Ammon's horn (tissue), 1 donor: ENCODE measurements around the gene FAM216A.
"Not testable (repeated sequence)": the region's sequence is repeated elsewhere in the genome, so short reads cannot be mapped to it uniquely, and the experiment has no call there.

Experiments
- DNase-seq: peaks from one replicate; pipeline ENCODE4 v3.0.0-alpha.2; 2016; ENCODE audit warnings: low spot score

FAM216A gene, protein sequence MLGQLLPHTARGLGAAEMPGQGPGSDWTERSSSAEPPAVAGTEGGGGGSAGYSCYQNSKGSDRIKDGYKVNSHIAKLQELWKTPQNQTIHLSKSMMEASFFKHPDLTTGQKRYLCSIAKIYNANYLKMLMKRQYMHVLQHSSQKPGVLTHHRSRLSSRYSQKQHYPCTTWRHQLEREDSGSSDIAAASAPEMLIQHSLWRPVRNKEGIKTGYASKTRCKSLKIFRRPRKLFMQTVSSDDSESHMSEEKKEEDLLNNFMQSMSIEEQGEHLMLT

DNA sequence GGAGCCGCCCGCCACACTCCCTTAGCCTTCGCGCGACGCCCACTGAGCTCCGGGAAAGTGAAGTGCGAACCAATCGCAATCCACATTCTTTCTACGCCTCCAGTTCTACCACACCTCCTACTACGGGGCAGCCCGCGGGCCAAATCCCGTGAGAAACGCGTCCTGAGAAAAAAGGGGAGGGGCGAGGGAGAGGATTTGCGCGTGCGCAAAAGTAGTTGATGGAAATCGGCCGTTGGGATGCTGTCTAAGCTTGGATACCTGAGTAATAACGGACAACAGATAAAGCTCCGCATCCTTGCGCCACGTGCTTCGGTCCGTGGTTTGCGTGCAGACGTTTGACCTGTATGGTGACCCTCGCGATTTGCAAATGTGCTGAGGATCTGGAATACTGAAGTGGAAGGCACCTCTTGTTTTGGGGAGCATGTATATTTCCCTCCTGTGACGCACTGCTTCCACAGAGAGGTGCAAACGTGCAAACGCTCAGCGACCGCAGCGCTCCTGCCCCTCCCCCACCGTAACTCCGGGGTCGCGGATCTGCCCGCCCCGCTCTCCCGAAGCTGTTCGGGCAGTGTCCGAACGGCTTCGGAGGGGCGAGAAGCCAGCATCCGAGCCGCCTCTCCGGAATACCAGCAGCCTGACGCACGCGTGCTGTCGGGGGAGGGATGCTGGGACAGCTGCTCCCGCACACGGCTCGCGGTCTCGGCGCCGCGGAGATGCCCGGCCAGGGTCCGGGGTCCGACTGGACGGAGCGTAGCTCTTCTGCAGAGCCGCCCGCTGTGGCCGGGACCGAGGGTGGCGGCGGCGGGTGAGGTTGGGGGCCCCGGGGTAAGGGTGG, at the start of gene FAM216A, which contains the start of gene GPN3:
Gene FAM216A, plus strand, starts transcription at position 632 of the 835 bp plus-strand sequence. Its CDS starts 31 bp downstream, at position 663.
Gene GPN3, minus strand, starts transcription at position 44 of the 835 bp plus-strand sequence. CDS start 54 bp downstream, outside the sequence.
- DNase-seq: peak; percentile 98

- not testable (repeated sequence) for DNase-seq
Observed at GRCh38 chr12:110420644-110421043, 48.0 kb upstream of the FAM216A start.

DNA sequence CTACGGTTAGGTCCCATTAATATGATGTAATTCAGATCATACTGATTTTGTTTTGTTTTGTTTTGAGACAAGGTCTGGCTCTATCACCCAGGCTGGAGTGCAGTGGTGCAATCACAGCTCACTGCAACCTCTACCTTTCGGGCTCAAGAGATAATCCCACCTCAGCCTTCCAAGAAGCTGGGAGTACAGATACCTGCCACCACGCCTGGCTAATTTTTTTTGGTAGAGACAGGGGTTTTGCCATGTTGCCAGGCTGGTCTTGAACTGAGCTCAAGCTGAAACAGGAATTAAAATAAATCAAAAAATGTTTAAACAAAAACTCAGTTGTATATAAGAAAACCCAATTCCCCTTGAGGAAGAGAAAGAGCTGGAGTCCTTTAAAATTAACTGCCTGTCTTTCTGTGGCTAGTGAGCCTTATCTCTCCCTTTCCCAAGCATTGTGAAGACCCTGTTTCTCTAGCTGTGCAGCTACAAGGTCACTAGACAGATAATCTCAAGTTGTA, 47.4 kb upstream of the FAM216A start:
- DNase-seq: no peak

DNA sequence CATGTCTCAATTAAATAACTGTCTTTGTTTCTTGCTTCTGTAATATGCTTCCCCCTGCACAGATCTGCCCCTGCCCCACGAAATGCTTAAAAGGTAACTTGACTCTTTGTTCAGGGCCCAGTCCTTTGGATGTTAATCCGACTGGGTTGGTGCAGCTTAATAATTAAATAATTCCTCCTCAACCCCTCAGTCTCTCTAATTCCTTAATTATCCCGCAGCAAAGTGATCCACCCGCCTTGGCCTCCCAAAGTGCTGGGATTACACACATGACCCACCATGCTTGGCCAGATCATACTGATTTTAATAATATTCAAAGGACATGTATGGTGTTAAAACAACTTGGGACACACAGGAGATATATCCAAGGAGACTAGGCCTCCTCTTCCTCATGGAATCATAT, 46.9 kb upstream of the FAM216A start:
- no peak for DNase-seq

GRCh38 chr12:110424237-110424636, 44.4 kb upstream of the FAM216A start:
- DNase-seq: no peak

DNA sequence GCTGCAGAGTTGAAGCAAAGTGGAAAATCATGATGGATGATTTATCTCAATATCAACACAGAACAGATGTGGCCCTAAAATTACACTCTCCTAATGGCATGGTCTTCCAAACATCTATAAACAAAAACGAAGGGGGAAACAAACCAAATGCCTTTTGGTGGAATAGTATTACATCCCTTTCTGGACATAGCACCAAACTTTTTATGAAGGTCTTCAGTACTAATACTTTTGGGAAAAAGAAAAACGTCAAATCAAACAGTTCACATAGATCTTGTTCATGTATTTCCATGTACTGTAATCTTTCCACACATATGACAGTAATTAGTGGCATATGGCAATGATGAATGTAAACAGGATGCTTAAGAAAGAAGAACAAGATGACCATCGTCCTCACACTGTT, 42.2 kb upstream of the FAM216A start:
- no peak for DNase-seq

DNA sequence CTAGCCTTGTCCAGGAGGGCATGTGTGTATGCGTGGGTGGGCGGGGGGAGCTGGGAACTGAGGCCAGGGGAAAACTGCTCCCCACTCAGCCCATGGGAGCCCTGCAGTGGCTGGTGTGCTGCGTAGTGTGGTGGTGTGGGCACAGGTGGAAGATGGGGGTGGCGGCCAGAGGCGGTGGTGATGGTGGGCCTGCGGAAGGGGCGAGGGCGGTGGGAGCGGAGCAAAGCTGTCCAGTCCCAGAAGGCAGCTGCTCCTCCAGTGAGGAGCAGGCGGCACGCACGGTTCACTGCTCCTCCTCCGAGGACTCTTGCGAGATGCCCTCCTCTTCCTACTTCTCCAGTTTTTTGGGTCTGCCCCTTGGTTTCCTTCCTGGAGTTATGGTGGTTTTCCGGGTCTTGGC, 39.0 kb upstream of the FAM216A start:
- not testable (repeated sequence) for DNase-seq

GRCh38 chr12:110431957-110432587, 36.6 kb upstream of the FAM216A start:
- no peak for DNase-seq

GRCh38 chr12:110436231-110436630, 32.4 kb upstream of the FAM216A start:
- DNase-seq: no peak

DNA sequence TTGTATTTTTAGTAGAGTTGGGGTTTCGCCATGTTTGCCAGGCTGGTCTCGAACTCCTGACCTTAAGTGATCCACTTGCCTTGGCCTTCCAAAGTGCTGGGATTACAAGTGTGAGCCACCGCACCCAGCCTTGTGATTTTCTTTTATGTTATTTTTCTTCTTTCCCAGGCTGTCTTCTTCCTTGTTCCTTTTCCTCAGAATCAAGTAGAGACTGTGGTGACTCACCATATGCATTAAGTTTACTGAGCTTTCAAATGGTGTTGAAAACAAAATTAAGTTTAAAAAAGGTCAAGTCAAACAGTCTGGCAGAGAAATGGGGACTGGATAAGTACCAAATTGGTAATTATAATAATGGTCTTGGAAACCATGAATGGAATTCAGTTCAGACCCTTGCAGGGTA, 24.2 kb upstream of the FAM216A start:
- no peak for DNase-seq

GRCh38 chr12:110449799-110450497, 18.7 kb upstream of the FAM216A start, which contains the start of gene ARPC3:
TSS of gene ARPC3 (minus strand) at chr12:110450337. CDS start at chr12:110450260, 77 bp downstream.
- DNase-seq: peak; percentile 98

DNA sequence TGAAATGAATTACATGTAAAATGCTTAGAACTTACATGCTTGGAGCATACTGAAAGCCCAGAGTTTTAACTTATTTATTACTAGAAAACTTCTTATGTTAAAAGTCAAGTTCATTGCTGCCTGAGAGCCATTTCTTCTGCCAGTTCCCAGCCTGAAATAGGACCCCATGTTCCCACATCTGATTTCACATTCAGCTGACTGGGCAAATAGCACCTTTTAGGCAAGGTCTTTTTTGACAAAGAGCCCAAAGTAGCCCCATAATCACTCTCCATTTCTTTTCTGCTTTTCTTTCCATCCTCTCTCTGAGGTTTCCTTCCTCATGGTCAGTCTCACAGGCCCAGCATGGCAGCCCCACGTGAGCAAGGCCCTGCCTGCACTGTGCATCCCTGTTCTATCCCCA, 17.4 kb upstream of the FAM216A start:
- DNase-seq: peak; percentile 26

DNA sequence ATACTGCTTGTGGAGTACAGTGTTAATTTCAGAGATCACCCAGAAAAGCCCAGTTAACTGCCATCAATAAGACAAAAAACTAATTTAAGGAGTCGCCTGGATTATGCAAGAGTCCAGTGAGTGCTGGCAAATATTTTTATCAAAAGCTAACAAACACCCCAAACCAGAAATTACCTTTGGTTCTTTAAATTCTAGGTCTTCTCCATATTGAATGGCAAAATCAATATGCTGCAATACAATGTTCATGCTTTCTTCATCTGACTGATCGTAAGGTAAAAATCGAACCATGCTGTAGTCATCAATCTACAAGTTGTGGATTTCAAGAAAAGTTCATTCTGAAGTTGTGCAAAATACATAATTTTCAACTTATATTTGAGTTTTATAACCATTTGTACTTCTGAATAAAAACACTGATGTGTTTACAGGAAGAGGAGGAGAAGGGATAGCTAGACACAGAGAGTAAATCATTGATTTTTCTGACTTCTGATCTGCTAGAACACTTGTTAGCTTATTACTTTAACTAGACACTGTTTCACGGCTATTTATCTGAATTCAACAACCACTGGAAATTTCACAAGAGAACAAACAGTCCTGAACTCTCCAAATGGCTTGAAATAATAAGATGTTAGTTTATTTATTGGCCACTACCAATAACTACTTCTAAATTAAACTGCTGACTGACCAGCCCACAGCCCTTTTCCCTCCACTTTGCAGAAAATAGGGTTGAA, 14.9 kb upstream of the FAM216A start:
- DNase-seq: no peak

DNA sequence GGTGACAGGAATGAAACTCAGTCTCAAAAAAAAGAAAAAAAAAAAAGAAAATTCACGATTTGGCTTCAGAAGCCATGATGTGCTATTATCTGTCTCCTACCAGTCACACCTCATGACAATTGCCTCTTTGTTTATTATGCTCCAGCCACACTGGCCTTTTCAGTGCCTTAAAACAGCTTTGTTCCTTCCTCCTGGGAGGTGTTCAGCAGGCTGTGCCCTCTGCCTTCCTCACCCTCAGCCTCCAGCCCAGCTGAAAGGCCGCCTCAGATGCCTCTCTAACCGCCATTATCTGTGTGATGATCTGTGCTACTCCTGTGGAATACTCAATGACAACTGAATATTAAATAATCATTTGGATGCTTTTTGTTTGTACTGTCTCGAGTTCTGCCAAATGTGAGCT, 9.9 kb upstream of the FAM216A start:
- peak; percentile 54 for DNase-seq

- not testable (repeated sequence) for DNase-seq
Observed at GRCh38 chr12:110461189-110461588, 7.5 kb upstream of the FAM216A start.

GRCh38 chr12:110465024-110465423, 3.6 kb upstream of the FAM216A start:
- no peak for DNase-seq

DNA sequence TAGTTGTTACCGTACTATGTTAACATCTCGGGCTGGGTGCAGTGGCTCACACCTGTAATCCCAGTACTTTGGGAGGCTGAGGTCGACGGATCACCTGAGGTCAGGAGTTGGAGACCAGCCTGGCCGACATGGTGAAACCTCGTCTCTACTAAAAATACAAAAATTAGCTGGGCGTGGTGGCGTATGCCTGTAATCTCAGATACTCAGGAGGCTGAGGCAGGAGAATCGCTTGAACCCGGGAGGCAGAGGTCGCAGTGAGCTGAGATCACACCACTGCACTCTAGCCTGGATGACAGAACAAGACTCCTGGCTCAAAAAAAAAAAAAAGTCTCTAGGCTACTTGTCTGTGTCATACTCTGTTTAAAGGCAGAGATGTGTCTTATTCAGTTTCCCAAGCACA, 2.9 kb upstream of the FAM216A start:
- DNase-seq: not testable (repeated sequence)

DNA sequence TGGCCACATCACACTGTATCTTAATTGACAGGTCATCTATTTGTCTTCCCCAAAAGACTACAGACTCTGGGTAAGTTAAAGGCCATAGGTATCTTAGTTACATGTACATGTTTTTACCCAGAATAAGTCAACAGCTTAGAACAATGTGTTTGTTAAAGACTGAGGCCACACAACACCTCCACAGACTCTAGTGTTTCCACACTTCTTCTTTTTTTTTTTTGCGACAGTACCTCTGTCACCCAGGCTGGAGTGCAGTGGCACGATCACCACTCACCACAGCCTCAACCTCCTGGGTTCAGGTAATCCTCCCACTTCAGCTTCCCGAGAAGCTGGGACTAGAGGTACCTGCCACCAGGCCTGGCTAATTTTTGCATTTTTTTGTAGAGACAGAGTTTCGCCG, 1.9 kb upstream of the FAM216A start:
- no peak for DNase-seq

- DNase-seq: no peak
Observed at GRCh38 chr12:110467847-110468213, 815 bp upstream of the FAM216A start.

GRCh38 chr12:110475426-110475825, 6.8 kb downstream of the FAM216A start:
- DNase-seq: no peak
